ENCODE data around the gene PPP4R2.

- TF ChIP-seq GATA2 (IDR thresholded peaks at IDR 0.05; ENCODE audit: low read depth, low read length) (no peak), GATA3 (IDR thresholded peaks at IDR 0.05; ENCODE audit: low read depth, low read length) (no peak)
These were observed 29.6 kb downstream of the PPP4R2 start for GRCh38 chr3:73026111-73026759.

Measured in SH-SY5Y (cell line).